Breast epithelium (tissue), 3 donors: ENCODE measurements around the gene GPR158.

ENCODE experiments used
- CTCF ChIP-seq, 3 donors: fragments of 450-650 bp; IDR thresholded peaks; one replicate each; pipeline ENCODE4 v1.5.1; 2016 to 2017; ENCODE audit warnings: antibody characterized with exemption in 3 of 3, mild to moderate bottlenecking in 3 of 3, moderate library complexity in 3 of 3
- POLR2A ChIP-seq: fragments of 450-650 bp; IDR thresholded peaks from one replicate; pipeline ENCODE4 v1.6.1; 2016; ENCODE audit warnings: antibody characterized with exemption, mild to moderate bottlenecking, moderate library complexity
- POLR2AphosphoS5 ChIP-seq, 3 donors: sonication (generic); formaldehyde crosslinking; IDR thresholded peaks; one replicate each; pipeline ENCODE4 v1.6.1; 2017; ENCODE audit warnings: antibody characterized with exemption in 3 of 3

GRCh38 chr10:25232204-25232603, 57.4 kb downstream of the GPR158 start:
- TF ChIP-seq CTCF (IDR thresholded peaks at IDR 0.05) (no peak), POLR2A (no peak), POLR2AphosphoS5 (IDR thresholded peaks at IDR 0.05) (no peak)
